NCI-H1694 (cell line): ENCODE measurements around the gene EIF5A.
A peak's percentile ranks its signal among the peaks of the same experiment; 100 is the strongest.

Source experiments
- DNase-seq: peaks from one replicate; lab custom pipeline; 2025; lab: John Stamatoyannopoulos, UW

Gene EIF5A

GRCh38 chr17:7355573-7355972 lies 48.1 kb downstream of the EIF5A start:
- no peak for DNase-seq

- DNase-seq: peak; percentile 73
These were observed 48.7 kb downstream of the EIF5A start for GRCh38 chr17:7356072-7356549.

- DNase-seq: no peak
These were observed 49.3 kb downstream of the EIF5A start for GRCh38 chr17:7356756-7357155.

- no peak for DNase-seq
These were observed 50.0 kb downstream of the EIF5A start for GRCh38 chr17:7357381-7357780.

- DNase-seq: no peak
These were observed 54.5 kb downstream of the EIF5A start for GRCh38 chr17:7361906-7362305.
